SW480 (cell line): ENCODE measurements around the gene CD46.

Experiments used
- DNase-seq: peaks from one replicate; pipeline ENCODE4 v3.0.0-alpha.2; 2016; ENCODE audit warnings: low spot score

The CD46 gene

DNA sequence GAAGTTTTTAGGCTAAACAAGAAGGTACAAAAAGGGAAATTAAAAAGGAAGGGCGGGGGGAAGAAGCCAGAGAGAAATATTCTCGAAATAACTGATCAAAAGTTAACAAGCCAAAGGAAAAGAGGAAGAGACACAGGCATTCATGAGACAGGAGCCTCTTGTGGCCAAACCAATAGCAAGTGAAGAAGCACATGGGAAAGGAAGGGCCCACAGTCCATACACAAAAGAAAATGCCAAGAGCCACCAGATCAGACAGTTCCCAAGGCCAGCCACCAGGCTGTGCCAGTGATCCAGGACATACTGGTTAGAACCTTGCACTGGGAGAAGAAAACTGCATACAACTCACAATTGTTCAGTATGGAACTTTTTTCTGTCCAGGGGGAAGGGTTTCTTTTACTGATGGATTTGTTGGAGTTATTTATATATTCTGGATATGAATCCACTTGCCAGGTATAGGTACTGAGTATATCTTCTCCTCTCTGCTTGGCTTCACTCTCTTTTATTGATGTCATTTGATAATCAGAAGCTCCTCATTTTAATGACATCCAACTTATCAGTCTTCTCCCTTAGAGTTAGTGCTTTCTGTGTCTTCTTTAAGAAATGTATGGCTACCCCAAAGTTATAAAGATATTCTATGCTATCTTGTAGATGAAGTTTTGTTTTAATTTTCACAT lies 76.8 kb downstream of the CD46 start:
- peak; percentile 77 for DNase-seq

- no peak for DNase-seq
Observed at GRCh38 chr1:207829576-207829975, 77.7 kb downstream of the CD46 start.

DNA sequence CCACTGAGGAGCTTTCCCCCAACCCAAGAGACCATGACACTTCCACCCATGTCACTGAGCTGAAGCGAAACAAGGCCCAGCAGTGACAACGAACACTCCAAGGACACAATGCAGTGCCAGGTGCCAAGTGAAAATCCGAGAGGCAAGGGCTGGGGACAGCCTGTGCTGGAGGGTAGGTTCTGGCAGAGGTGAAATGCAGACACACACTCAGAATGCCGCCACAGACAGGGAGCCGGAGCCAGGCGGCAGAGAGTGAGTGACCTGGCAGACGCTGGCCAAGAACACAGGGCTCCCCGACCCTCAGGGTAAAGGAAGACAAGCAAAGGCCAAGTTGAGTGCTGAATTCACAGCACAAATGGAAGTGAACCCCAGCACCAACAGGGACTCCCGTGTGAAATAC lies 78.9 kb downstream of the CD46 start:
- DNase-seq: no peak

DNA sequence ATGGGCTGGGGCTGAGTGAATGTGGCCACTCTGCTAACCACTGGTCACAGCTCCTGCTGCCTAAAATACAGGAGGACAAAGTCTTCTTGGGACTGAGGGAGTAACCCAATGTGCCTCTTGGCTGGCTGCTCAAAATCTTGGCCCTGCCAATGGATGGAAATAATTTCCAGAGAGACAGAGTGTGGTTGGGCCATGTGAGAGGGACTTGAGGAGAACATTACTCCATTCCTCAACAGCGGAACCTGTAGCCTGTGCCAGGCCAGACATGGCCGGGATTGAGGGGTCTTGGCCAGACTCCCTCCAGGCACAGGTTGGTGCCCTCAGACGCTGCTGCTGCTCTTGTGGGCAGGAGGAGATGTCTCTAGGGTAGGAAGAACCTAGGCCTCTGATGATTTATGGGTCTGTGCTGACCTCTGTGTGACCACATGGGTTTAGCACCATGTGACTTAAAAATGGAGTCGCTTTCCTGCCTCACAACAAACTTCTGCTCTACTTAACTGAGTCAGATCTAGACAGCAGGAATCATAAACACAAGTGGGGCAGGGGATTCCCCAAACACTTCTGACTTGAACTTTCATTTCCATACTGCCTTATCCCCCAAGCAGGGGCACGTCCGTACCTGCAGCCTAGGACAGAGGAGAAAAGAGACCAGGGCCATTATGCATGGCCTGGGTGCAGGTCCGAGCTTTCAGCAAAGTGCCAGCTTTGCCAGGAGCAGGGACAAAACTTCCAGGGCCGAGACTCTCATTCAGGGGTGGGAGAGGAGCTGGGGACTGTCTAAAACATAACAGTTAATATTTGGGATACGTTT lies 79.9 kb downstream of the CD46 start:
- DNase-seq: no peak

- DNase-seq: no peak
Observed at GRCh38 chr1:207832796-207833195, 80.9 kb downstream of the CD46 start.

DNA sequence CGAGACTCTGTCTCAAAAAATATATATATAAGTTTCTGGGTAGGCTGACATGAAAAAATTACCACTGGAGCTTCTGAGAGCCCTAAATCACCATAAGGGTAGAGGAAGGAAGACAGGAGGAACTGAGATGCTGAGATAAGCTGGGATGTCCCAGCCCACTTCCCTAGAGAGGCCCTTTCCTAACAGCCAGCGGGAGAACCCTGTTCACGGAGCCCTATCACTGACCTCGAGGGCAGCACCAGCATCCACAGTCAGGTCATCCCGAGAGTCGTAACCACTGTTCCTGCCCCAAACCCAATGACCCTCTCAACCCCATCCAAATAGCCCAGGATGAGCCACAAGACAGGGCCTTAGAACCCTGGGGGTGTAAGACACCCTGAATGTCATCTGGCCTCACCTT lies 81.5 kb downstream of the CD46 start:
- no peak for DNase-seq

GRCh38 chr1:207833956-207834660 lies 82.3 kb downstream of the CD46 start:
- no peak for DNase-seq

DNA sequence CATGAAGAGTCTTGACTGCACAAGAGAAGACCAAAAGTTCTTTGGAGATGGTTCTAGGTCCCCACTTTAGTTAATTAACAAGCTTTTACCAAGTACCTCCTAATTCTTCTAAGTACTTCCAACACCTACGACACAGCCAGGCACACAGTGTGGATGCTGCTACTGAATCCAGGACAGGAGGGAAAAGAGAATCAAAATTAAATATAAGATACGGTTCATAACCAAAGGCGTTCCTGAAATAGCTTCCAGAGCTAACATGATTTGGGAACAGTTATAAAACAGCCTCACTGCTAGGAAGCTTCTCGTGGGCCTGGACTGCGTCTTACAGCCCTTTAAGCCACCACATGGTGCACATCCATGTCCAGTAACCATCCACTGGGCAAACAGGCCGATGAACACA lies 84.1 kb downstream of the CD46 start:
- no peak for DNase-seq

GRCh38 chr1:207836591-207837347 lies 84.9 kb downstream of the CD46 start:
- no peak for DNase-seq

GRCh38 chr1:207837673-207838072 lies 85.8 kb downstream of the CD46 start:
- DNase-seq: no peak

GRCh38 chr1:207838156-207839082 lies 86.6 kb downstream of the CD46 start:
- peak; percentile 59 for DNase-seq

- DNase-seq: no peak
Observed at GRCh38 chr1:207839083-207839413, 87.2 kb downstream of the CD46 start.

GRCh38 chr1:207840380-207840779 lies 88.5 kb downstream of the CD46 start:
- DNase-seq: no peak

GRCh38 chr1:207841293-207841692 lies 89.4 kb downstream of the CD46 start:
- no peak for DNase-seq

DNA sequence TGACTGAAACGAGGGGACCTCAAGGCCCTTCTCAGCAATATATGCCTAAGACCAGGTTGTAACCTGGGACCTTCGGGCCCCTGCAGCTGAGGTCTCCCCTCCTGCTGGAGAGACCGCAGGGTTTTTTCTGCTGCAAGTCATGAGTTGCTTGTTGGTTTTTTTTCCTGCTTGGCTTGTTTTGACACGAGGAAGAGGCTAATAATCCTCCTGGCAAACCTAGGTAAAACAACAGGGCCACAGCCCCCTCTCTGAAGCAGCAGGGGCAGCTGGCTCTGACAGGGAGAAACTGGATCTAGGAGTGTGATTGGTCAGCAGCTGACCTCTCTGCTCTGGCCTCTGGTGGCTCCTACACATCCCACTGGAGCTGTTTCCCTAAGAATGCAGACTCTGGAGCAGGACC lies 90.0 kb downstream of the CD46 start:
- DNase-seq: no peak

GRCh38 chr1:207842506-207842905 lies 90.7 kb downstream of the CD46 start:
- DNase-seq: no peak

GRCh38 chr1:207844371-207844770 lies 92.5 kb downstream of the CD46 start:
- DNase-seq: no peak
